GM04504 (cell line): ENCODE results near the gene UGT1A4.

Source experiments
- DNase-seq: peaks from one replicate; pipeline ENCODE4 v3.0.0-alpha.2; 2012; ENCODE audit warnings: low read depth

UGT1A4 gene

GRCh38 chr2:233718552-233718951 lies at the start of gene UGT1A4:
UGT1A4 (plus strand) TSS chr2:233718736; CDS start chr2:233718821, 85 bp downstream.
- no peak for DNase-seq

- no peak for DNase-seq
Measured at GRCh38 chr2:233671290-233672161, 47.0 kb upstream of the UGT1A4 start, which contains the start of gene UGT1A9. UGT1A9 (plus strand) TSS chr2:233671898; CDS start chr2:233671935, 37 bp downstream.

GRCh38 chr2:233672886-233673285 lies 45.6 kb upstream of the UGT1A4 start:
- DNase-seq: no peak

- no peak for DNase-seq
Measured at GRCh38 chr2:233673896-233674295, 44.6 kb upstream of the UGT1A4 start.

- DNase-seq: no peak
Measured at GRCh38 chr2:233674314-233674713, 44.2 kb upstream of the UGT1A4 start.

GRCh38 chr2:233674995-233675394 lies 43.5 kb upstream of the UGT1A4 start:
- DNase-seq: no peak

GRCh38 chr2:233676046-233676445 lies 42.5 kb upstream of the UGT1A4 start:
- DNase-seq: no peak

GRCh38 chr2:233679196-233679595 lies 39.3 kb upstream of the UGT1A4 start:
- DNase-seq: no peak

GRCh38 chr2:233680361-233681045 lies 38.0 kb upstream of the UGT1A4 start:
- no peak for DNase-seq

GRCh38 chr2:233681521-233682099 lies 36.9 kb upstream of the UGT1A4 start, which contains the start of gene UGT1A7:
UGT1A7 (plus strand) TSS chr2:233681901; CDS start chr2:233681938, 37 bp downstream.
- DNase-seq: no peak

GRCh38 chr2:233684640-233685039 lies 33.9 kb upstream of the UGT1A4 start:
- DNase-seq: no peak

- no peak for DNase-seq
Measured at GRCh38 chr2:233686928-233687327, 31.6 kb upstream of the UGT1A4 start.

GRCh38 chr2:233688341-233688740 lies 30.2 kb upstream of the UGT1A4 start:
- no peak for DNase-seq

GRCh38 chr2:233689031-233689430 lies 29.5 kb upstream of the UGT1A4 start:
- DNase-seq: no peak

- no peak for DNase-seq
Measured at GRCh38 chr2:233689501-233689900, 29.0 kb upstream of the UGT1A4 start.

- DNase-seq: no peak
Measured at GRCh38 chr2:233690444-233690843, 28.1 kb upstream of the UGT1A4 start.

GRCh38 chr2:233691443-233692433 lies 26.8 kb upstream of the UGT1A4 start:
- DNase-seq: no peak

GRCh38 chr2:233692648-233693047 lies 25.9 kb upstream of the UGT1A4 start, which contains the start of gene UGT1A6:
UGT1A6 (plus strand) TSS chr2:233692890; CDS start chr2:233693005, 115 bp downstream.
- no peak for DNase-seq

- DNase-seq: no peak
Measured at GRCh38 chr2:233693963-233694362, 24.6 kb upstream of the UGT1A4 start.

- DNase-seq: no peak
Measured at GRCh38 chr2:233698740-233699139, 19.8 kb upstream of the UGT1A4 start.

GRCh38 chr2:233699424-233700027 lies 19.0 kb upstream of the UGT1A4 start:
- no peak for DNase-seq
